Right ventricle myocardium inferior (tissue), 1 donor: ENCODE results near the gene BEST3. TPM values are rescaled to one million over a fixed set of nuclear protein-coding genes. Genes with fewer than 3 reads are reported as not detected.
A peak's percentile ranks its signal among the peaks of the same experiment; 100 is the strongest.

Experiments
- ATAC-seq: fragments of 200-7000 bp; cut with Tn5 transposase; one replicate; pipeline ENCODE4 v1.9.1; 2020; ENCODE audit warnings: mild to moderate bottlenecking, moderate library complexity
- DNase-seq: peaks from one replicate; pipeline ENCODE4 v3.0.0; 2021; ENCODE audit errors: missing footprints
- intact Hi-C: fragments of 100-400 bp; cut with DNase I; formaldehyde crosslinking; loops from one replicate; pipeline ENCODE4 v1.11.0; 2022
- long read RNA-seq: library from polyadenylated mRNA; unstranded; transcript quantifications from one replicate; pipeline ENCODE4 v2.0.0, GENCODE V29; 2021
- total RNA-seq: library from RNA; stranded (reverse); fragmentation: NEBNext Ultra II Directional; extraction: Animal tissue kit (Norgen Biotek cat#: 25700); gene quantifications from one replicate; pipeline ENCODE4 v1.2.1, GENCODE V29; 2021
- donor health status: DM: no; HTN: yes; CAD: no; lungs with severe emphysema.

The BEST3 gene
- 0.30 TPM for total RNA-seq
- long read RNA-seq = 0 reads

DNA sequence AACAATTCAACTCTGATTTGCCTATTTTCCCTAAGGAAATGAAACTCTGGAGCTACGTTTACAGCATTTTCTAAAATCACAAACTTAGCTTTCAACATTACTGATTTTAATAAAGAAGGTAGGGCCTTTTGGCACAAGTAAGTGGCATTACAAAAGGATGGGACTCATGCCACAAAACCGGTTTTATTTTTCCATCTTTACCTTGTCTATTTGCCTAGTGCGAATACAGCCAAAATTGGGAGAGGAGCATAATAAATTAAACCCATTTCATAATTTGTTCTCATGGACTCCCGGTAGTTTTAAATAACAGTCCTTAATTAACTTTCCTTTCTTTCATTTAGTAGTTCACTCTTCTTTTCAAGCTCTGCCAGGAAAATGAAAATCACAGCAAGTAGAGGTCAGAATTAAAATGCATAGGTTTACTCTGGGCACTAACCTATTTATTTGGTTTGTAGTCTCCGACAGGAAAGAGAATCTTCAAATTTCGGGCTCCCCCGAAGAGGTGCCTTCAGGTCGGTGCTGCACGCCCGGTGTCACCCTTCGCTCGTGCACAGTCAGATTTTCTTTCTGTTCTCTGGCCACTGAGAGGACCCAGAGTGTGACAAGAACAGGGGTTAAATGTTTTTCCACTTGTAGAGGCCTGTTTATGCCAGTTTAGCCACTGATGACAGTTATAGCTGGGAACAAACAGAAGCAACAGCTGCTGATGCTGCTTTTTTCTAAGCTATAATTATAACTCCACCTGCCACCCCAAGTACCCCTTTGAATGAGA is at the start of gene BEST3:
BEST3 (minus strand) TSS at position 535 of the 772 bp plus-strand sequence. CDS start 1,505 bp downstream, outside the sequence.
- ATAC-seq = no peak
- intact Hi-C loops = no loop called here
- no peak for DNase-seq

DNA sequence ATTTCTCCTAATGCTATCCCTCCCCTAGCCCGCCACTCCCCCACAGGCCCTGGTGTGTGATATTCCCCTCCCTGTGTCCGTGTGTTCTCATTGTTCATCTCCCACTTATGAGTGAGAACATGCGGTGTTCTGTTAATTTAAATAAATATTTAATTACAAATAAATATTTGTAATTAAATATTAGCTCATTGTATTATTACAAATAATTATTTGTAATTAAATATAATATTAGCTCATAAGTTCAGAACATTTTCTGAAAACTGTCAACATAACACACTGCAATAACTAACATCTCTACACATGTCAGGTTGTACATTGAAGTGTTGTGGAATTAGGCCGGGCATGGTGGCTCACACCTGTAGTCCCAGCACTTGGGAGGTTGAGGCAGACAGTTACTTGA is 45.0 kb upstream of the BEST3 start:
- DNase-seq (no peak), ATAC-seq (no peak)
- intact Hi-C loops = no loop called here

DNA sequence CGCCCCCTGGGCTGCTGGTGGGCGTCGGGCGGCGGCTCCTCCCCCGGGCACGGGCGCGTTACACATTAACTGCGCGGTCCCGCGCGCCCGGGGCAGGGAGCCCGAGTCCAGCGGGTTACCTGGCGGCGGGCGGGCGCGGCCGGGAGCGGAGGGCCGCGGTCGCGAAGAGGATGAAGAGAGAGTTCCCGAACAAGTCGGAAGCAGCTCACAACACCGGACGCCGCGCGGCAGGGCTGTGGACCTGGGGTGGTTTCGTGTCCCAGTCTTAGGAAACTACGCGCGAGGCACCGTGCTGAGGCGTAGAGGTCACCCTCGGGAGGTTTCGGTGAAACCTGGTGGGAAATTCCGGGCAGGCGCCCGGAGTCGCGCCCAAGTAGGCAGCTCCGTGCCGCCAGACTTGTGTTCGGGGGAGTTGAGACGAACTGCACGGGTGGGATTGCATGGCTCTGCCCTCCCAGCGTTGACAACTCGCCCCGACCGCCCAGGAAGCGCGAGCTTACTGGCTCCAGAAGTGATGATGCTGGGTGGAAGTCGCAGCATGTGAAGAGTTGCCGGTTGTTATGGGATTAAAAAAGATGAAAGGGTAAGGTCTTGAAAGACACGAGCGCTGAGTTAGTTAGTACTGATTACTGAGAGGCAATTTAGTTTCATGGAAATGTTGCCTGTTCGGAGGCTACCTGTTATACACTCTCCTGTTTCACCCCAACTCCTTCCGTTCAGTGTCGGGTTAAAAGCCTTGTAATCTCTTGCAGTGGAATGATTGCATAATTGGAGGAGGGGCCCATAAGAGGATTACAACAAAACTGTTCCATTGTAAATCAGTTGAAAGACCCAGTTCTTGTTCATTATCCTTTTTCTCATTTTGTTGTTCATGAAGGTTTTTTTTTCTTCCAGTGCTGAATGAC is 40.4 kb upstream of the BEST3 start:
- intact Hi-C loops = no loop called here
- peak; percentile 36 for ATAC-seq
- DNase-seq = peak; percentile 74

DNA sequence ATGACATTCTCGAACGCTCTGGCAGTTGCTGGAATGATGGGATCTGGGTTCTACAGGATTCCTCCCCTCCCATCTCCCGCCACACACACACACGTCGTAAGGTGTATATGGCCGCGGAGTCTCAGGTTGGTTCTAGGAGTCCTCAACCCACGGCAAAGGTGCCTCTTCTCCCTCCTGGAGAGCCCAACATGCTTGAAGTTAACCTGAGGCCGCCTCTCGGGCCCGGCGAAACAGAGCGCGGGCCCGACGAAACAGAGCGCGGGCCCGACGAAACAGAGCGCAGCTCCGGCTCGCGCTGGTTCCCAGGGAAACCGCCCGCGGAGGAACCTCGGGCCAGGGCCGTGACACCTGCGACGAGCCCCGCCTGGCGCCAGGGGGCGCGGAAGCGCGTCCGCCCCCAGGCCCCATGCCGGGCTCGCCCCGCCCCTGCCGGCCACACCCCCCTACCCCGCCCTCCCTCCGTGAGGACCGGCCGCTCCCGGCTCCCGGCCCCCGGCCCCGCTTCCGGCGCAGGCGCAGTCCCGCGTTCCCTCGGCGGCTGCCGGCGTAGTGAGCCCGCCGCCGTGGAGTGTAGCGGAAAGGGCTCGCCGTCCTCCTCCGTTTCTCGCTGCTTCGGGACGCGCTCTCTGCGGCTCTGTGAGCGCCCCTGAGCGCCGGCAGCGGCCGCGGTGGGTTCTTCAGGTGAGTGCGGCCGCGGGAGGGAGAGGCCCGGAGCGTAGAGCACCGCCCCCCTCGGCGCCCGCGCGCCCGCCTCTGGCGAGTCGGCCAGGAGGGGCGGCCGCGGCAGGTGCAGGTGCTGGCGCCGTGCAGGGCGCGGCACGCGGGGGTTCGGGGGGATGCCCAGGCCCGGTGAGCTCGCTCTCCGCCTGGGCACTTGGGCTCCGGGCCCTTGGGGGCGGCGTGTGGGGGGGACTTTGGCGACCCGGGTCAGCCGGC is 39.5 kb upstream of the BEST3 start, which contains the start of gene RAB3IP:
RAB3IP (plus strand) TSS at position 510 of the 936 bp plus-strand sequence. CDS start 16,549 bp downstream, outside the sequence.
- peak; percentile 93 for DNase-seq
- ATAC-seq = peak; percentile 98
- intact Hi-C loops = no loop called here

DNA sequence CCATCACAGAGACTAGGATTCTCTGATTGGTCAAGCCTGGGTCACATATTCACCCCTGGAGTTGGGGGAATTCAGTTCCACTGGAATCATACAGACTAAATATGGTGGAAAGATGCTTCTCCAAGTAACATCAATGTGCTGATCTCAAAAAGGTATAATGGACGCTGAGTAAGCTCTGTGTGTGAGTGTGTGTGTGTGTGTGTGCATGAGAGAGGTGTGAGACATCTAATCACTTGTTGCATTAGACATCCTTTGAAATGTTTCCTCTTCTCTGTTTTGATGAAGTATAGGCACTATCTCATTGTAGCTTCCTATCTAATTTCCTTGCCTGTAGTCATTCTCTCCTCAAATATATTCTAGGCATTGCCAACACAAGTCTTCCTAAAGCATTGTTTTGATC is 34.5 kb upstream of the BEST3 start:
- DNase-seq = no peak
- no peak for ATAC-seq
- intact Hi-C loops = no loop called here

DNA sequence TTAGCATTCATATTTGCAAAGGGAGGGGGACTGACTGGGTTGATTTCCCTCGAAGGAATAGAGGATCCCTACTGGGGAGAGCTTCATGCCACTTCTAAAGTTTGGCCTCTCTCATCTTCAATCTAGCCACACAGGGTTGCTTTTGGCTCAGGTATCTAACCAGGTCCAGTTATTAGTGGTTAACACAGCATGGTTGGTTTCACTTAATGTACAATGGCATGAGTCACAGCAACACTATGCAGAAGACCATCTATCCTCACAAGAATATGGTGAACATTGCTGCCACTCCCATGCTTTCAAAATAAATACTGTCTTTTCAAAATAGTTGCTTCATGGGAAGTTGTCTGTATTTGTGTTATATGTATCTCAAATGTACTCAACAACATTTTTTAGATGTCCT is 33.0 kb upstream of the BEST3 start:
- ATAC-seq = no peak
- no peak for DNase-seq
- intact Hi-C loops = no loop called here

DNA sequence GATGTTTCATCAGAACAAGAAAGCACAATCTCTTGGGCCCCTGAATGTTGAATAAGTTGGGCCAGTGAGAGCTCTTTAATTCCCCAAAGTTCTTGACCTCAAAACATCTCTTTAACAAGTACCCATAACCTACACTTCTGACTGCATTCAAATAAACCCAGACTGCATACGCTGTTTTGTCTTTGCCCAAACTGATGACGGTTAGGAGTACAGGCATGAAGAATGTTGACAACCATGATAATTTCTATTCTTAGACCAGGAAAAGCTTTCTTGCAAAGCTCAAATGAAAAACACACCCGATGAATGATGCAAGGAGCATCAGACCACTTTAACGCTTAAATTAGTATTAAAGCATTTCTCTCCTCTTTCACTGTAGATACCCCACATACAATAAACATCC is 27.8 kb upstream of the BEST3 start:
- ATAC-seq = no peak
- intact Hi-C loops = no loop called here
- no peak for DNase-seq

DNA sequence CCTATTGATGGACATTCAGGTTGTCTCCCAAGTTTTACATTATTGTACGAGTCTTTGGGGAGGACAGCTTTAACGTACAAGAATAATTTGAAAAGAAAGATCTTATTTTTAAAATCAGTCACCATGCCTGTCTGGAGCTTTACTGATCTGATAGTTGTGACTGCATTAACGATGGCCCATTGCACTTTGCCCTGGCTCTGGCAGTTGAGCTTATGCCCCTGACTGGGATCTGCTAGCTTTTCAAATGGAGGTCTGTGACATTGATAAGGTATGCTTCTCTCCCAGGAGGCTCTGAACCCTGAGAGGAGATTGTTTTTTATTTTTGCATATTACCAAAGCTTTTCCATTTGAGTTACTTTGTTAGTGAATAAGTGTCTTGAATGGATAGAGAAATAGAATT is 21.6 kb upstream of the BEST3 start:
- no peak for ATAC-seq

DNA sequence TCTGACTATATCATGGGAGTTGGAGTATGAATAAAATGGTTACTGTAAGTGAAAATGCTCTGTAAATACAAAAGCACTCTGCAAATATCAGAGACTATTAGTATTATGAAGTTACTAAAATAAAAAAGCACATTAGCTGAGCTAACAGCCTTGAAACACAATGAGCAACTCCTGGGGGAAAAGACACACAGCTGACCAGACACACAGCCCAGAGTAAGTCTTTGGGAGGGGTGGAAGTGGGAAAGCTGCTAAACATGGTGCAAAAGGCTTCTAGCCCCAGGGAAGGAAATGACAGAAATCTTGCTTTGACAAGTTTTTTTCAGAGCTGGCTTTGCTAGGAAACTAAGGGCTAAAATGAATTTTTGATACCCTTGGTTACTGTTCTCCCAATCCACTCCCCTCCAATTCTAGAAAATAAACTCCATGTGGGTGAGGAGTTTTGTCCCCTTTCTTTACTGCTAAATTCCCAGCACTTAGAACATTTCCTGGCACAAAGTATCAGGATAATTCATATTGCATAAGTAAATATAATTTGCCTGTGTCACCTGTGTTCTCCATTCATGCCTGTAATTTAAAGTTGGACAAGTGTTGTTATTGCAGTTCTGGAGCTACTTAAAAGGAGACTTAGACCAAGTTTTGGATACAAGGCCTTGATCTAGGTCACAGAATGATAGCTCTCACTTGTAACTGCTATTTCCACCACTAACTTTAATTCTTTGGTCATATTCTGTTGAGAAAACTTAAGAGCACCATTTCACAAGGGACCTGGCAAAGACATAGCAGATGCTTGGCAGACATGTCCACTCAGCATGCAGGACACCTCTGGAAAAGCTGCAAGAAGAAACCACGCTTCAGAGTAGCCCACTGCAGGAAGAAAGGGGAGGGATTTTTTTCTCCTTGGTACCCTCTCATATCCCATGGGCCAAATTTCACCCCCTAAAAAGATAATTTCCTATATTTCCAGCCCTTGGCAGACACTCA is 20.5 kb upstream of the BEST3 start:
- DNase-seq = no peak
- intact Hi-C loops = no loop called here
- peak; percentile 48 for ATAC-seq

More for the DNA sequence above, 21.6 kb upstream of the BEST3 start:
- no peak for DNase-seq
- intact Hi-C loops = no loop called here

DNA sequence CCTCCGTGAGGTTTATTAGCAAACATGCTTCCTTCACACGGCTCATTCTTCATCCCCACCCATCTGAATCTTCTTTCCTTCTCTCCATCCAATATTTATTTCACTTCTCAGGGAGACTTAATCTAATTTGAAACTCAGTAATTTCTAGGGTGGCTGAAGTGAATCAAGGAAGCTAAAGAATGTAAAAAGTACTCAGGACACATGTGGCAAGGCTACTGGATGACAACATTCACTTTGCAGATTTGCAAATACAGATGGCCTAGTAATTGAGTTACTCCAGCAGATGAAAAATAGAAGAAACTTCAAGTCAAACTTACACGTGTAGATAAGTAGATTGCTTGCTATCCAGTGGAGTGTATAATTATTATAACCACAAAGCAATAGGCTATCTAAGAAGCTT is 15.4 kb upstream of the BEST3 start:
- DNase-seq = no peak
- no peak for ATAC-seq
- intact Hi-C loops = no loop called here

DNA sequence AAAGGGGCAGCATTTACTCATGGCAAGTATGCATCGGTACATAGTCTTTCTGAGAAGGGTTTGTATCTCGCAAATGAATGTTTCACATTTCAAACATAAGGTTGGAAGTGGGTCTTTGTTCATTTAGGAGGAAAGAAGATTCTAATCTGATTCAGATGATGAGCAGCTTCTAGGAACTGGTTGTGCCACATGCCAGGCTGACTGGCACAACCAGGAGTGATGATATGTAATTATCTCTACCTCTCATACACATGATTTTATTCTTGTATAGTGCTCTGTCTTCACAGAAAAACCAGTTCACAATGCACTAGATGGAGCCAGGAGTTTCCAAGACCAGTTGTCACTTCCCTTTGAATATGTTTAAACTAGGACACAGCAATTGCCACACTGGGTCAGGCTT is 13.7 kb upstream of the BEST3 start:
- no peak for ATAC-seq
- no peak for DNase-seq
- intact Hi-C loops = no loop called here

DNA sequence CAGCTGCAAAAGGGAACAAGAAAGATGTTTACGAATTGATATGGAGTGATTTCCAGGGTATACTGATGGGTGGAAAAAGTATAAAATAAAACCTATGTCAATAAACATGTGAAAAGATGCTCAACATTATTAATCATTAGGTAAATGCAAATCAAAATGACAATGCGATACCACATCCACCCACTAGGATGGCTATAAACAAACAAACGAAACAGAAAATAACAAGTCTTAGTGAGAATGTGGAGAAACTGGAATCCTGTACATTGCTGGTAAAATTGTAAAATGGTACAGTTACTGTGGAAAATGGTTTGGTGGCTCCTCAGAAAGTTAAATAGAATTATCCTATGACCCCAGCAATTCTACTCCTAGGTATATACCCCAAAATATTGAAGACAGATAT is 9.5 kb upstream of the BEST3 start:
- intact Hi-C loops = no loop called here
- no peak for ATAC-seq
- no peak for DNase-seq

DNA sequence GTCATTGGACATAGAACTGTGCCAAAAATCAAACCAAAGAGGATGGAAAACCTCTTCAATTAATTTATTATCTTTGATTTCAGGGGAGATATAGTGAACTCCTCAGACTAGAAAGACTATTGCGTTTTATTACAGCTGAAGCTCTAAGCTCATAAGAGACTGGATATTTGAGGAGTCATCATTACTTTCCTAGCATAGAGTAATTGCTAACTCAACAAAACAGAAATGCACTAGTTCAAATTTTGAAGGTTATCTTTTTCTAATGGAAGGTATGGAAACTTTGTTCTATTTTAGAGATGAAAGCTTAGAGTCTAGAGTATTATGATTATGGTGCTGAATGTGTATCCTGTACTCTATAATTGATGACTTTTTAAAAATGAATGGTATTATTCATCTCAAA is 5.3 kb upstream of the BEST3 start:
- intact Hi-C loops = no loop called here
- no peak for ATAC-seq
- DNase-seq = no peak

DNA sequence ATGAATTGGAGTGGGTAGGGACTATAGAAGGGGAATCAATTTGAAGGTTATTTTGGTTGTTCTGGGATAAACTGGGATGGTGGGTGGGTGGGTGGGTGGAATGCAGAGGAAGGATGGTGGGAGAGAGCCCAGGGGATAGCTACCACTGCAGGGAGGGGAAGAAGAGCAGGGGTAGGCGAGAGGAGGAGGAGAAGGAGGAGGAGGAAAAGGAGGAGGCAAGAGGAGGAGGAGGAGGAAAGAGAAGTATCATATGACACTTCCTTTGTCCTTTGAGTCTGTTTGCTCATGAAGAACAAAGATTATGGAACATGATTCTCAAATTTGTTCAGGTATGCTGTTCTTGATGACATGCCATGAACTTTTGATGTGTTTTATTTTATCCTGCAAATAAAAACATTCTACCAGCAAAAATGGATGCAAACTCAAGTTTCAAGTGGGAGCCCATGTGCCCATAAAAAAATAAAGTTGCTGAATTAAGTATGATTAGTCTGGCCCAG is 4.1 kb upstream of the BEST3 start:
- no peak for ATAC-seq
- intact Hi-C loops = no loop called here
- DNase-seq = no peak

DNA sequence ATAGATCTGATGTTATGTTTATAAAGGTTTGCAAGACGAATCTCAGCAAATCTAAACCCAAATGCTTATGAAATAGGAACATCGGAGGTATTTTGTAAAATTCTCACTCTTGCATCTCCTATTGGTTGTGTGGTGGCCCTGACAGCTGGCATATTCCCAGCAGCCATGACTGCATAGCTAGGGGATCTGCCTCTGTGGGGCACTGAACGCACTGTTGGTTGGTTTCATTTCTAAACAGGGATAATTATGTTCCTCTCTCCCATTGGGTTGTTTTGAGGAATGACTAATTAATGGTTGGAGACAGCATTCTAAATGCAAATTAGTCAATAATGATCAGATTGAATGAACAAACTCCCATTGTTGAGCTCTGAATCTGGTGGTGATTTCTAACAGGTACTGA is 2.7 kb upstream of the BEST3 start:
- DNase-seq (no peak), ATAC-seq (no peak)
- intact Hi-C loops = no loop called here

DNA sequence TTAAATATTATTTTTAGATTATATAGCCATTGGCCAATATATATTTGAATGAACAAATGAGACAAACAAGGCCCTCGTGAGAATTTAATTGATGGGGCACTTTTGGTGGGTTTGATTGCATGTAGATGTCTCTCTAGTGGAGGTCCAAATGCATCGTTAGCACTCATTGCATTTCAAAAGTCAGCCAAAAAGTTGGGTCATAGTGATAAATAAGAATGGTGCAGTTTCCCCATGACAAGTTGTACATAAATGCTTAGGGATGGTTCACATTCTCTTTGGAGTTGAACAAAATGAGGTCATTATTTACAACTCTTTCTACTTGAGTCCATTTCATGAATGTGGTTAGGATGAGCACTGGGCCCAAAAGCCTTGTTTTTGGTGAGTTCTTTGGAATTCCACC is 1.0 kb downstream of the BEST3 start:
- DNase-seq = no peak
- ATAC-seq = no peak
- intact Hi-C loops = no loop called here

DNA sequence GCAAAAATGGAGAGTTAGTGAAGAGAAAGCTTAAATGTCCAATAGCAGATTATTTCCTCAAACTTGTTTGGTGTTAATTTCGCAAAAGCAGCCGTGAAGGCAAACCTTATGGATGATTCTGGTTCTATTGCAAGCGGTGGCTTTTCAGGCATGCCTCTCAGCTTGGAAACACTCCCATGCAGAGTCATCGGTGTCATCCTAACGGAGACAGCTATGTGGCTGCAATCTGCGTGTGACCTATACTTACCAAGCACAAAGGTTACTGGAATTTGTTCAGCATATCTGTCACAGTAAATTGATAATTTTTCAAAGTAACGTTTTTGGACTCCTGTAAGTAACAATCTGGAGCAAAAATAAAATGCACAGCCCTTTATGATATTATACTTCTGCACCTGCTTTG is 5.0 kb downstream of the BEST3 start:
- ATAC-seq = peak; percentile 69
- no peak for DNase-seq
- intact Hi-C loops = no loop called here

DNA sequence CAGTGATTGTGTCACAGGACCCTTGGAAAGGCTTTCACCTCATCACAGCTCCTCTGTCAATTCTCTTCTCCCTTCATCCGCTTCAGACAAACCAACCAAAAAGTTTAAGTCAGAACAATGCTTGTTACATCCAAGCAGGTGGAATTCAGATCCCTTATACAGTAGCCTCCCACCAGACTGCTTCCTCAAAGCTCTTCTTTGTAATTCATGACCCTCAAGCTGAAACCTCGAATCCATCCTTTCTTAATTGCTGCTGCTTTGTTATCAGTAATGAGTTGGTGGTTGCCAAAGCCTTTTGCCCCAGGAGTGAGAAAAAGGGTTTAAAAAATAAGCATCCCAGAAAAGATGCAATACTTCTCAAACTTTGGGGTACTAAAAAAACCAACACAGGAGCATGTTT is 9.5 kb downstream of the BEST3 start:
- DNase-seq (no peak), ATAC-seq (no peak)
- intact Hi-C loops = no loop called here
